ENCODE measurements around the gene FEN1.

Gene FEN1

DNA sequence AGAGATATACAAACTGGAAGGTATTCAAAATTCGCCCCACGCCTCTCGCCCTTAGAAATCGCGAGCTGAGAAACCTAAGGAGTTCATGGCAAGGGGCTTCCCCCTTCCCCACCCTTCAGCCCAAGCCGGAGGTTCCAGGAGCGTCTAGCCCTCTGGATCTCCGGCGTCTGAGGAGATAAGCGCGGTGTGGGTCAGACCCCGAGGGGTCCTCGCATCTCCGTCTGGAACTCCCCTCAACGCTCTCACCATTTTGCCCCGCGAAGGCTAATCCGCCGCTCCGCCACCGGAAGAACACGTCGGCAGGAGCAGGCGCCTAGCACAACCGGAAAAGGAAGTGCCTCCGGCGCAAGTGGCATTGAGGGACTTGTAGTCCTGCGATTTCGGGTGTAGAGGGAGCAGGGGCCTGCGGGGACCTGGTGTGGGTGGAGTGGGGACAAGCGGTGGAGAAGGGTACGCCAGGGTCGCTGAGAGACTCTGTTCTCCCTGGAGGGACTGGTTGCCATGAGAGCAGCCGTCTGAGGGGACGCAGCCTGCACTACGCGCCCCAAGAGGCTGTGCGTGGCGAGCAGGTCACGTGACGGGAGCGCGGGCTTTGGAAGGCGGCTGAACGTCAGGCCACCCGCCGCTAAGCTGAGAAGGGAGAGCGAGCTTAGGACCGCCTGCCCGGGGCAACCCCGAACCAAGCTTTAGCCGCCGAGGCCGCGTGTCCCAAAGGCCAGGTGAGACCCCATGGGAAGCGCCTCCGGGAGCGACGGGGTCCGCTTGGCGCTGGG lies at the start of gene FEN1, which contains the start of gene TMEM258:
TSS of gene FEN1 (plus strand) at position 602 of the 773 bp plus-strand sequence. CDS start 2,451 bp downstream, outside the sequence.
TSS of gene TMEM258 (minus strand) at position 290 of the 773 bp plus-strand sequence. CDS start at position 249, 41 bp downstream.
- DNase-seq (ENCODE audit: low read depth in 2 of 3, low spot score in 2 of 3) = peak; percentile 74 to 77 (median 76)

DNA sequence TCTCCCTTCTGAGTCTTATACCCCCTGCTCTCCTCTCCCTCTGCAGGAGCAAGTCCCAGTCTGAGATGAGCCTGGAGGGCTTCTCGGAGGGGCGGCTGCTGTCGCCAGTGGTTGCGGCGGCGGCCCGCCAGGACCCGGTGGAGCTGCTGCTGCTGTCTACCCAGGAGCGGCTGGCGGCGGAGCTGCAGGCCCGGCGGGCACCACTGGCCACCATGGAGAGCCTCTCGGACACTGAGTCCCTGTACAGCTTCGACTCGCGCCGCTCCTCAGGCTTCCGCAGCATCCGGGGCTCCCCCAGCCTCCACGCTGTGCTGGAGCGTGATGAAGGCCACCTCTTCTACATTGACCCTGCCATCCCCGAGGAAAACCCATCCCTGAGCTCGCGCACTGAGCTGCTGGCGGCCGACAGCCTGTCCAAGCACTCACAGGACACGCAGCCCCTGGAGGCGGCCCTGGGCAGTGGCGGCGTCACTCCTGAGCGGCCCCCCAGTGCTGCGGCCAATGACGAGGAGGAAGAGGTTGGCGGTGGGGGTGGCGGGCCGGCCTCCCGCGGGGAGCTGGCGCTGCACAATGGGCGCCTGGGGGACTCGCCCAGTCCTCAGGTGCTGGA lies 49.1 kb upstream of the FEN1 start:
- DNase-seq (ENCODE audit: low read depth in 2 of 3, low spot score in 2 of 3) = no peak

DNA sequence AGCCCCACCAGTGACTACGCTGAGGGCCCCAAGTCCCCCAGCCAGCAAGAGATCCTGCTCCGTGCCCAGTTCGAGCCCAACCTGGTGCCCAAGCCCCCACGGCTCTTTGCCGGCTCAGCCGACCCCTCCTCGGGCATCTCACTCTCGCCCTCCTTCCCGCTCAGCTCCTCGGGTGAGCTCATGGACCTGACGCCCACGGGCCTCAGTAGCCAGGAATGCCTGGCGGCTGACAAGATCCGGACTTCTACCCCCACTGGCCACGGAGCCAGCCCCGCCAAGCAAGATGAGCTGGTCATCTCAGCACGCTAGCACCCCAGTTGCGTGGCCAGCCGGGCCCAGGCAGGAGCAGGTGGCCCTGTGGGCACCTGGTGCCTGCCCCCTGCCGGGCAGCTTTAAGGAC lies 48.5 kb upstream of the FEN1 start:
- no peak for DNase-seq (ENCODE audit: low read depth in 2 of 3, low spot score in 2 of 3)

DNA sequence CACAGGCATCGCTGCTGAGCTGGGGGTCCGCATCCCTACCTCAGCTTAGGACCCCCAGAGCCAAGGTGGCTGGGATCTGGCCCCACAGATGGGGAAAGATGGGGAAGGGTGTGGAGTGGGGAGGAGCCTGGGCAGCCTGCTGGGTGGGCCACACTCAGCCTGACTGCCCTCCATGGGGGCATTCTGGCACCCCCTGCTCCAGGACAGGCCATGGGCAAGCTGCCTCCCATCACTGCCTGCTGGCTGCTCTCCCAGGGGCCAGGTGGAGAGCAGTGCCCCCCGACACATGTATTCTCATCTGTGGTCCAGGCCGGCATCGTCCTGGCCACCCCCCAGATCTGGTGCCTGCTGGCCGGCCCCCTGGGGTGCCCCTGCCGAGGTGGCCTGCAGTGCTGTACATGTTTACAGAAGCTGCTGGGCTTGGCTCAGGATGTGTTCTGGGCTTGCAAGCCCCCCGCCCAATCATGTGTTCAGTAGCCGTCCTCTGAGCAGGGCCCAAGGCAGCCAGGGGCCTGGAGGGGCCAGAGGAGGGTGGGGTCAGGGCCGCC lies 48.0 kb upstream of the FEN1 start:
- DNase-seq (ENCODE audit: low read depth in 2 of 3, low spot score in 2 of 3) = no peak

DNA sequence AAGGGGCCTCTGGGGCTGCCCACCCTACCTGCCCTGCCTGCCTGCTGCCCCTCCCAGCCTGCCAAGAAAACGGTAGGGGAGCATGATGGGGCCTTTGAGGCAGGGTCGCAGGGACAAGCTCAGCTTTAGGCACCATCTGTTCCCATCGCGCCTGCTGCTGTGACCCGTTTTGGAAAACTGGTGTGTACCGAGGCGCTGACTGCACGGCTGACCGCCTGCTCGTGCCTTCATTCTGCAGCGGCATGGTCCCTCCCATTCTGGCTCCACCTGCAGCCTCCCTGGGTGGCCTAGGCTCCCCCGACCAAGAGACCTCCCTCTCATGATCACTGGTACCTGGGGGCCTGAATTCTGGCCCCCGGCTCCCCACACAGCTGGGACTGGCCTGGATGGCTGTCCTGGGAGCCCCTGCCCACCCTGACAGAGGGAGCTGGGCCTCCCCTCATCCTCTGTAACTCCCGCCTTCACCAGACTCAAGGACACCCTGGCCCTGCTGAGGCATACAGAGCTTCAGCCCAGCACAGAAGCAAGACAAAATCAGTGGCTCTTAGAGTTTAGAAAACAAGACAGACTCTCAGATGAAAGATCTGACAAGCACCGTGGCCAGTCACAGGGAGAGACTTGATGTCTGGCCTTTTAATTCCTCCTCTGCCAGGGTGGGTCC lies 46.8 kb upstream of the FEN1 start:
- no peak for DNase-seq (ENCODE audit: low read depth in 2 of 3, low spot score in 2 of 3)

GRCh38 chr11:61746442-61747191 lies 46.1 kb upstream of the FEN1 start:
- no peak for DNase-seq (ENCODE audit: low read depth in 2 of 3, low spot score in 2 of 3)

DNA sequence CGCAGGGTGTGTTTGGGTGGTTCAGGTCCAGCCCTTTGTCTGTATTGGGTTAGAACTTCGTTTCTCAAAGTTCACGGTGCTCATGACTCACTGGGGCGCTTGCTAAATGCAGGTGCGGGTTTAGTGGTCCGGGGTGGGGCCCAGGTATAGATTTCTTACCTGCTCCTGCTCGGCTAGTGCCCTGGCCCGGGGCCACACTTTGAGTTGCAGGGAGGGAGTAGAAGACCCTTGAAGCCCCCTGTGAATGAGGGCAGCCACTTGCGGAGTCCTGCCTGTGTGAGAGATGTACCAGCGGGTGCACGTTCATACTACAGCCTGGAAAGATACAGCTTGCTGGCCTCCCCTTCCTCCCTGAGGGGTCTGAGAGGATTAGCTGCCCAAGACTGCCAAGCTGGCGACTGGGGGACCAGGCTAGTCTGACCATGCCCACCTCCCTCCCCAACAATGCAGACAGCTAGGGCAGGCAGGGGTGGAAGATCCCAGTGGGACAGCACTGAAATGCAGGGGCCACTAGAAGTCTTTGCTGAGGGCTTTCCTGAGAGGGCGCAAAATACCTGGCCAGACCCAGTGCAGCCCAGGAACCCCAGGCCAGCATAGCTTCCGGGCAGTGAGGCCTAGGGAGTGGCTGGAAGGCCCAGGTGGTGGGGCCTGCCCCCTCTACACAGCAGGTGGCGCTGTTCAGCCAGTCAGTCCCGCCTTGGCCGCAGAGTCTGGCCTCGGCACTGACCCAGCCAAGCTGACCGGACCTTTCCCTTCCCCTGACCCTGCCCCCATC lies 45.3 kb upstream of the FEN1 start:
- peak in 2 of 3 experiments; percentile 18 to 25 for DNase-seq (ENCODE audit: low read depth in 2 of 3, low spot score in 2 of 3)

DNA sequence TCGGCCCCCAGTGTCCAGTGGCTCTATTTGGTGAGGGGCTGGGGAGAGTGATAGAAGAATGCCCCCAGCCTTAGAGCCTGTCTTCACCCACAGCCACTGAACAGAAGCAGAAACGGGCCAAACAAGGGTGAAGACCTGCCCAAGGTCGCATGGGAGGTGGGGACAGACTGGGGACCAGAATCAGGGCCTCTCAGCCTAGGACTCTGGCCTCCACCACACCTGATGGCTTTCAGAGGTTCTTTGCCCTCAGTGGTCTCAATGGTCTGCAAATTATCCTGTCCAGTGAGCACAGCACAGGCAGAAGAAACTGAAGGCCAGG lies 44.8 kb upstream of the FEN1 start:
- no peak for DNase-seq (ENCODE audit: low read depth in 2 of 3, low spot score in 2 of 3)

DNA sequence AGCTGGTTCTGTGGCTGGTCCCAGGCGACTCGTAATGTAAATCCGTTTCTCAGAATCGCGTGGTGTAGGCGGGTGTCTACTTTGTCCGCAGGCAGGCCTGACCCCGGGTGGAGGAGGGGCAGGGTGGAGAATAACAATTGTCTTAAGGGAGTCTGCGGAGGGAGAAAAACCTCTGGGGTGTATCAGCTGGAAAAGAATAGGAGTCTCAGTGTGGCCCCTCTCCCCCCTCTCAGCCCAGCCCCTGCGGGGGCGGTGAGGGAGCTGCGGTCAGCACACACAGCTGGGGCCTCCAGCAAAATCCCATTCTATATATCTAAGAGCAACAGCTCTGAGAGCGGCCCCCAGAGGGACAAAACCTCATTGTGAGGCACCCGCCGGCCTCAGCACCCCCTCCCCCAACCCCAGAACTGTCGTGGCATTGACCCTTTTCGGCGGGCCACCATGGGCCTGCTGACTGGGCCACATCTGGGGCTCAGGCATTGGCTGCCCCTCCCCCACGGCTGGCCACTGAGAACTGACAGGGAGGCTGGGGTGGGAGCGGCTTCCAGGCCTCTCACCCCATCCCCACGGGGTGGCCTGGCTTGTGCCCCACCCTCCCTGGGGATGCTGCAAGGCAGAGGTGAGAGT lies 43.0 kb upstream of the FEN1 start:
- DNase-seq (ENCODE audit: low read depth in 2 of 3, low spot score in 2 of 3) = no peak

DNA sequence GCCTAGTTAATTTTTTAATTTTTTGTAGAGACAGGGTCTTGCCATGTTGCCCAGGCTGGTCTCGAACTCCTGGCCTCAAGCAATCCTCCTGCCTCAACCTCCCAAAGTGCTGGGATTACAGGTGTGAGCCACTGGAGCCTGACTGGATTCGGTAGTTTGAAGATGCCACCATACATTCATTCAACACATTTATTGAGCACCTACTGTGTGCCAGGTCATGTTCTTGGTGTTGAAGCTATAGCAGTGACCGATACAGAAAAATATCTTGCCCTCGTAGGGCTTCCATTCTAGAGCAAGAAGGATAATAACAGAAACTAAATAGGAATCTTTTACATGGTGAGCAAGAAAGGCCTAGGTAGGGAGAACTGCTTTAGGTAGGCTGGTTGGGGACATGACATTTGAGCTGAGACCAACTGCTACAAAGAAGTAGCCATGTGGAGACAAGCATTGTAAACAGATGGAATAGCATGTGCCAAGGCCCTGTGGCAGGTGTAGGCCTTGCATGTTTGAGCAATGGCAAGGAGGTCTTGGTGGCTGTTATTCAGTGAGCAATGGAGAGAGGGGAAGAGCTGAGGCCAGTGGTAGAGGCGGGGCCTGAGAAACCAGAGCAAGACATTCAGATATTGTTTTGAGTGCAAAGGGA lies 42.0 kb upstream of the FEN1 start:
- no peak for DNase-seq (ENCODE audit: low read depth in 2 of 3, low spot score in 2 of 3)

GRCh38 chr11:61751384-61751783 lies 41.3 kb upstream of the FEN1 start:
- no peak for DNase-seq (ENCODE audit: low read depth in 2 of 3, low spot score in 2 of 3)

- DNase-seq (ENCODE audit: low read depth in 2 of 3, low spot score in 2 of 3) = peak; percentile 27 to 43 (median 39)
These were observed 40.4 kb upstream of the FEN1 start, which contains the start of gene MYRF for GRCh38 chr11:61752117-61752924. Gene MYRF, plus strand, starts transcription at chr11:61752636. Its CDS starts 109 bp downstream, at chr11:61752745.

DNA sequence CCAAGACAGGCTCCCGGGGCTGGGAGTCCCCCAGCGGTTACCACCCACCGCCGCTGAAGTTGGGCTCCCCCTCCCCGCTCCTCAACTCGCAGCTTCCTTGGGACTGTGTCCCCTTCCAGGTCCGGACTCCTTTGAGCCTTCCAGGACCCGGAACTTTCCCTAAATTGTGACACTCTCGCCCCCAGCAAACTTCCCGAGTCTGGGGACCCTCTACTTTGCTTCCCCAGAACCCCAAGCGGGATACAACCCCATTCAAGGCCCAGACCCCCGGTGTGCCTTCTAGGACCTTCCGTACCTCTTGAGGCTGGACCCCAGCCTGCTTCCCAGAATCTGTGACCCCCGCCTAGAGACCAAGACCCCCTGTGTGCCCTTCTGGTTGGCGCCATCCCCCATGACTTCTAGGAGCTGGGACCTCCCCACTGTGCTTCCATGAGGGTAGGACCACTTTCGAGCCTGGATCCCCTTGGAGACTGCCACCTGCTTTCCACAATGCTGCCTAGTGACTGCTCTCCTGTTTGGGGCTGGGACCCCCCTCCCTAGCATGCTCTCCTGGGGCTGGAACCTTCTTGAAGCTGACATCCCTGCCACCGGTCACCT lies 39.7 kb upstream of the FEN1 start:
- no peak for DNase-seq (ENCODE audit: low read depth in 2 of 3, low spot score in 2 of 3)

- DNase-seq (ENCODE audit: low read depth in 2 of 3, low spot score in 2 of 3) = no peak
These were observed 39.0 kb upstream of the FEN1 start for GRCh38 chr11:61753672-61754071.

DNA sequence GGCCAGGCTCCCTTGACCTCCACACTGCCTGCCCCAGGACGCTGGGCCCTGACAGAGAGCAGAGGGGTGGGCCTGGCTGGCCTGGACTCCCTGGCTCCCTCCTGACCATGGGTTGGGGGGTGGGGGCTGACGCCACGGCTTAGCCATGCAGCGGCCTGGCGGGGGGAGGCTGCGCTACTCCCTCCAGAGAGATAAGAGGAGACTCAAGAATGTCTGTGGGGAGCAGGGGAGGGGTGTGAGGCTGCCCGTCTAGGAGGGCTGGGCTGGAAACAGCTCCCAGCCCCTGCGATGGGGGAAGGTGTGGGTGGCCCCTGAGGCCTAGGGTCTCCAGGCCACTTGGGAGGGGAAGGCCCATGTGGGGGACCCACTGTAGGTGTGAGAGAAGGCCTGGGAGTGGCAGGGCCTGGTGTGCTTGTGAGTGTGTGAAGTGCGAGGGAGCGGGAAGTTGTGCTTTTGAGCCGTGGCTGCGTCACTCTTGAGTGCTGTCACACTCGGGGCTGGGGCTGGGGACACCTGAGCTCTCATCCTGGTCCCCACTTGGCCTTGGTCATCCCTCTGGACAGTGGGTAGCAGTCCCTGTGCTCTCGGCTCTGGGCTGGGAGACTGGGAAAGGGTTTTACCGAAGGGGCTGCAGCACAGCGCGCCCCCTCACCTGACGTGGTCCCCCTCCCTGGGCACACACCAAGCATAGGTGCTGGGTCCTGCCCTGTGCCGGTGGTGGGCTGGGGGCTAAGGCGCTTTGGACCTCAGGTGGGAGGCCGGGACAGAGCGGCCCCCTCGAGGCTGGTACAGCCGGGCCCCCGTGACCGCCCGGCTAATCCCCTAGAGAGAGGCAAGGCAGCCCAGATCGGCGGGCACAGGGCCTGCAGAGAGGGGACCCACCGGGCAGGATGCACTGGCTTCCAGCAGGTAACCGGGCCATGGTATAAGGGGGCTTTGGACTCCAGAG lies 37.9 kb upstream of the FEN1 start:
- no peak for DNase-seq (ENCODE audit: low read depth in 2 of 3, low spot score in 2 of 3)

- DNase-seq (ENCODE audit: low read depth in 2 of 3, low spot score in 2 of 3) = no peak
These were observed 36.6 kb upstream of the FEN1 start for GRCh38 chr11:61756147-61756451.

All from activated CD8-positive, alpha-beta memory T cell treated with anti-CD3 and anti-CD28 coated beads for 48 hours (primary cell).